HepG2 (cell line): Measurements from ENCODE around the gene KIAA1217. TPM values are rescaled to one million over a fixed set of nuclear protein-coding genes. Genes with fewer than 3 reads are reported as not detected.

Experiments used
- BATF2 ChIP-seq: sonication (generic); formaldehyde crosslinking; IDR thresholded peaks from 2 replicates; pipeline ENCODE4 v1.8.0; 2022; ENCODE audit warnings: mild to moderate bottlenecking, missing genetic modification reagents, moderate library complexity
- CEBPB ChIP-seq: IDR thresholded peaks from 2 replicates; pipeline ENCODE4 v1.6.1; 2011; ENCODE audit warnings: low read depth, low read length, improper control_type of control experiment, borderline replicate concordance
- FOXJ3 ChIP-seq: sonication (generic); formaldehyde crosslinking; IDR thresholded peaks from 2 replicates; pipeline ENCODE4 v1.4.0; 2020; ENCODE audit warnings: missing genetic modification reagents, mild to moderate bottlenecking, borderline replicate concordance
- IRF1 ChIP-seq: sonication (generic); formaldehyde crosslinking; IDR thresholded peaks from 2 replicates; pipeline ENCODE4 v1.4.0; 2020; ENCODE audit warnings: low read depth, mild to moderate bottlenecking, missing genetic modification reagents
- MEF2D ChIP-seq: sonication (generic); formaldehyde crosslinking; IDR thresholded peaks from 2 replicates; pipeline ENCODE4 v1.5.1; 2020; ENCODE audit warnings: mild to moderate bottlenecking, missing genetic modification reagents
- NFKB2 ChIP-seq: sonication (generic); formaldehyde crosslinking; IDR thresholded peaks from 2 replicates; pipeline ENCODE4 v1.4.0; 2020; ENCODE audit warnings: missing genetic modification reagents, borderline replicate concordance
- REST ChIP-seq, 2 experiments: IDR thresholded peaks; 2 replicates each; pipeline ENCODE4 v1.6.1; 2011 to 2012; ENCODE audit warnings: low read length in 2 of 2, borderline replicate concordance in 1 of 2, low read depth in 1 of 2, mild to moderate bottlenecking in 1 of 2, moderate library complexity in 1 of 2
- SMC3 ChIP-seq: IDR thresholded peaks from 2 replicates; pipeline ENCODE4 v1.6.1; 2011; ENCODE audit warnings: low read length, improper control_type of control experiment
- SNAPC2 ChIP-seq: sonication (generic); formaldehyde crosslinking; IDR thresholded peaks from 2 replicates; pipeline ENCODE4 v1.8.1; 2022; ENCODE audit warnings: mild to moderate bottlenecking, missing genetic modification reagents
- SNRNP70 ChIP-seq: fragments of 200-400 bp; formaldehyde crosslinking; IDR thresholded peaks from 2 replicates; pipeline ENCODE4 v1.6.1; 2017; ENCODE audit warnings: mild to moderate bottlenecking, low read depth, low read length, moderate library complexity
- TBP ChIP-seq: sonication (generic); formaldehyde crosslinking; IDR thresholded peaks from 2 replicates; pipeline ENCODE4 v1.5.0; 2020; ENCODE audit warnings: missing genetic modification reagents
- ZNF276 ChIP-seq: sonication (generic); formaldehyde crosslinking; IDR thresholded peaks from 2 replicates; pipeline ENCODE4 v1.4.0; 2020; ENCODE audit warnings: mild to moderate bottlenecking, low read depth, missing genetic modification reagents
- ZNF430 ChIP-seq: sonication (generic); formaldehyde crosslinking; IDR thresholded peaks from 2 replicates; pipeline ENCODE4 v1.9.0; 2021; ENCODE audit warnings: mild to moderate bottlenecking, missing genetic modification reagents
- ZNF678 ChIP-seq: sonication (generic); formaldehyde crosslinking; IDR thresholded peaks from 2 replicates; pipeline ENCODE4 v1.4.0; 2020; ENCODE audit warnings: mild to moderate bottlenecking, missing genetic modification reagents
- ZNF766 ChIP-seq: sonication (generic); formaldehyde crosslinking; IDR thresholded peaks from 2 replicates; pipeline ENCODE4 v1.5.0; 2020; ENCODE audit warnings: missing genetic modification reagents, borderline replicate concordance
- polyA plus RNA-seq, 8 experiments: library from polyadenylated mRNA; depleted of rRNA in 3 of 8; stranded (reverse) in 7 of 8; unstranded in 1 of 8; fragments of >200 nt; fragmentation: Illumina TruSeq in 4 of 8; extraction: Trizol in 4 of 8; gene quantifications; 2 replicates each; pipeline versions ENCODE4 v1.2.1 to v1.2.3, GENCODE V29; 2011 to 2016; ENCODE audit warnings: low read depth in 4 of 8, missing spikeins in 1 of 8, mixed read lengths in 1 of 8; ENCODE audit not compliant: insufficient read depth in 1 of 8
- total RNA-seq, 5 experiments: library from RNA; depleted of rRNA; stranded (reverse); fragments of >200 nt; fragmentation: Illumina TruSeq; extraction: Trizol; gene quantifications; 2 replicates each; pipeline ENCODE4 v1.2.3, GENCODE V29; 2016; ENCODE audit warnings: low read depth in 1 of 5
- TF ChIP-seq, protein P1 (sequence below): sonication (generic); formaldehyde crosslinking; IDR thresholded peaks from 2 replicates; pipeline ENCODE4 v1.4.0; 2020; ENCODE audit warnings: missing genetic modification reagents, borderline replicate concordance

Gene KIAA1217
- total and polyA plus RNA-seq, 2 of the 13 experiments (the other 11 are each of a cell fraction or from before 2014, with no cell fraction given), result 4.6 to 10.9 TPM

- TF ChIP-seq, protein P1, sequence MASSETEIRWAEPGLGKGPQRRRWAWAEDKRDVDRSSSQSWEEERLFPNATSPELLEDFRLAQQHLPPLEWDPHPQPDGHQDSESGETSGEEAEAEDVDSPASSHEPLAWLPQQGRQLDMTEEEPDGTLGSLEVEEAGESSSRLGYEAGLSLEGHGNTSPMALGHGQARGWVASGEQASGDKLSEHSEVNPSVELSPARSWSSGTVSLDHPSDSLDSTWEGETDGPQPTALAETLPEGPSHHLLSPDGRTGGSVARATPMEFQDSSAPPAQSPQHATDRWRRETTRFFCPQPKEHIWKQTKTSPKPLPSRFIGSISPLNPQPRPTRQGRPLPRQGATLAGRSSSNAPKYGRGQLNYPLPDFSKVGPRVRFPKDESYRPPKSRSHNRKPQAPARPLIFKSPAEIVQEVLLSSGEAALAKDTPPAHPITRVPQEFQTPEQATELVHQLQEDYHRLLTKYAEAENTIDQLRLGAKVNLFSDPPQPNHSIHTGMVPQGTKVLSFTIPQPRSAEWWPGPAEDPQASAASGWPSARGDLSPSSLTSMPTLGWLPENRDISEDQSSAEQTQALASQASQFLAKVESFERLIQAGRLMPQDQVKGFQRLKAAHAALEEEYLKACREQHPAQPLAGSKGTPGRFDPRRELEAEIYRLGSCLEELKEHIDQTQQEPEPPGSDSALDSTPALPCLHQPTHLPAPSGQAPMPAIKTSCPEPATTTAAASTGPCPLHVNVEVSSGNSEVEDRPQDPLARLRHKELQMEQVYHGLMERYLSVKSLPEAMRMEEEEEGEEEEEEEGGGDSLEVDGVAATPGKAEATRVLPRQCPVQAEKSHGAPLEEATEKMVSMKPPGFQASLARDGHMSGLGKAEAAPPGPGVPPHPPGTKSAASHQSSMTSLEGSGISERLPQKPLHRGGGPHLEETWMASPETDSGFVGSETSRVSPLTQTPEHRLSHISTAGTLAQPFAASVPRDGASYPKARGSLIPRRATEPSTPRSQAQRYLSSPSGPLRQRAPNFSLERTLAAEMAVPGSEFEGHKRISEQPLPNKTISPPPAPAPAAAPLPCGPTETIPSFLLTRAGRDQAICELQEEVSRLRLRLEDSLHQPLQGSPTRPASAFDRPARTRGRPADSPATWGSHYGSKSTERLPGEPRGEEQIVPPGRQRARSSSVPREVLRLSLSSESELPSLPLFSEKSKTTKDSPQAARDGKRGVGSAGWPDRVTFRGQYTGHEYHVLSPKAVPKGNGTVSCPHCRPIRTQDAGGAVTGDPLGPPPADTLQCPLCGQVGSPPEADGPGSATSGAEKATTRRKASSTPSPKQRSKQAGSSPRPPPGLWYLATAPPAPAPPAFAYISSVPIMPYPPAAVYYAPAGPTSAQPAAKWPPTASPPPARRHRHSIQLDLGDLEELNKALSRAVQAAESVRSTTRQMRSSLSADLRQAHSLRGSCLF (CRISPR knock-in tag), result no peak
- TF ChIP-seq TBP (no peak), REST (IDR thresholded peaks at IDR 0.05; ENCODE audit: borderline replicate concordance in 1 of 2, low read depth in 1 of 2, low read length in 2 of 2) (no peak), FOXJ3 (CRISPR knock-in tag) (no peak), ZNF430 (CRISPR knock-in tag) (no peak), NFKB2 (CRISPR knock-in tag) (no peak), IRF1 (CRISPR knock-in tag) (no peak), CEBPB (peak; percentile 97), BATF2 (no peak), ZNF766 (CRISPR knock-in tag) (no peak), MEF2D (no peak), SMC3 (peak; percentile 20; the same call in 1 of the 2 replicates), ZNF678 (CRISPR knock-in tag) (no peak), SNRNP70 (no peak), SNAPC2 (CRISPR knock-in tag) (no peak), ZNF276 (CRISPR knock-in tag) (no peak)
Measured at GRCh38 chr10:24363070-24363469, 154.1 kb downstream of the KIAA1217 start (continued).
